ENCODE results near the gene SHC4. TPM values are rescaled to one million over a fixed set of nuclear protein-coding genes. Genes with fewer than 3 reads are reported as not detected.

Gene SHC4
- total and polyA plus RNA-seq, 2 of the 13 experiments (the other 11 are each of a cell fraction or from before 2014, with no cell fraction given) = 0.04 TPM; not detected in 1

DNA sequence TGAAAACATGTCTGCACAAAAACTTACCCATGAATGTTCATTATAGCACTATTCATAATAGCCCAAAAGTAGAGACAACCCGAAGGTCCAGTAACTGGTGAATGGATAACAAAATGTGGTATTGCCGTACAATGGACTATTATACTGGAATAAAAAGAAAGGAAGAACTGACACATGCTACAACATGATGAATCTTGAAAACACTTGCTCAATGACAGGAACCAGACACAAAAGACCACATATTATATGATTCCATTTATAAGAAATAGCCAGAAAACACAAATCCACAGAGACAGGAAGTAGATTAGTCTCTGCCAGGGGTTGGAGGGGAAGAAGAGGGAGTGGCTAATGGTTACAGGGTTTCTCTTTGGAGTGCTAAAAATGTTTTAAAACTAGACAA lies 18.3 kb downstream of the SHC4 start:
- Histone ChIP-seq H3K4me3 (replicated peaks in 1 of 3; ENCODE audit: insufficient read depth in 1 of 3, low read depth in 2 of 3, low read length in 3 of 3) (no peak overlapping the region), H3K27ac (ENCODE audit: extremely low read length, insufficient read depth, low read length) (no peak overlapping the region), H3K36me3 (replicated peaks in 1 of 2; ENCODE audit: control insufficient read depth in 1 of 2, insufficient read depth in 2 of 2, low read length in 2 of 2) (no peaks in the 10 kb centered on the region), H3K79me2 (ENCODE audit: insufficient read depth, low read length) (no peaks in the 10 kb centered on the region), H4K20me1 (ENCODE audit: insufficient read depth, low read length) (no peaks in the 10 kb centered on the region), H2AFZ (ENCODE audit: low read length) (no peak overlapping the region), H3K9ac (ENCODE audit: insufficient read depth, low read depth, low read length) (no peak overlapping the region), H3K4me1 (ENCODE audit: insufficient read depth, low read length) (no peaks in the 10 kb centered on the region), H3K4me2 (ENCODE audit: low read depth, low read length) (no peak overlapping the region), H3K9me3 (ENCODE audit: low read length) (no peaks in the 10 kb centered on the region), H3K27me3 (ENCODE audit: control insufficient read depth in 1 of 2, insufficient read depth in 2 of 2, low read length in 2 of 2) (no peaks in the 10 kb centered on the region; a peak in 1 of 5 replicates)
- no peak for DNase-seq (ENCODE audit: low spot score)
- TF ChIP-seq MTA3 (CRISPR knock-in tag; IDR thresholded peaks at IDR 0.05) = no peak
- no peak for TF ChIP-seq WIZ (CRISPR knock-in tag; IDR thresholded peaks at IDR 0.05)
- TF ChIP-seq, protein P1, sequence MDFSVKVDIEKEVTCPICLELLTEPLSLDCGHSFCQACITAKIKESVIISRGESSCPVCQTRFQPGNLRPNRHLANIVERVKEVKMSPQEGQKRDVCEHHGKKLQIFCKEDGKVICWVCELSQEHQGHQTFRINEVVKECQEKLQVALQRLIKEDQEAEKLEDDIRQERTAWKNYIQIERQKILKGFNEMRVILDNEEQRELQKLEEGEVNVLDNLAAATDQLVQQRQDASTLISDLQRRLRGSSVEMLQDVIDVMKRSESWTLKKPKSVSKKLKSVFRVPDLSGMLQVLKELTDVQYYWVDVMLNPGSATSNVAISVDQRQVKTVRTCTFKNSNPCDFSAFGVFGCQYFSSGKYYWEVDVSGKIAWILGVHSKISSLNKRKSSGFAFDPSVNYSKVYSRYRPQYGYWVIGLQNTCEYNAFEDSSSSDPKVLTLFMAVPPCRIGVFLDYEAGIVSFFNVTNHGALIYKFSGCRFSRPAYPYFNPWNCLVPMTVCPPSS (IDR thresholded peaks at IDR 0.05) = no peak
- no peak for TF ChIP-seq POGZ (CRISPR knock-in tag; IDR thresholded peaks at IDR 0.05)
- no peak for TF ChIP-seq NFATC3 (CRISPR knock-in tag; IDR thresholded peaks at IDR 0.05)
- TF ChIP-seq ZFP36 (IDR thresholded peaks at IDR 0.05; ENCODE audit: borderline replicate concordance, low read depth, low read length, partially characterized antibody) = no peak
- TF ChIP-seq, protein P2, sequence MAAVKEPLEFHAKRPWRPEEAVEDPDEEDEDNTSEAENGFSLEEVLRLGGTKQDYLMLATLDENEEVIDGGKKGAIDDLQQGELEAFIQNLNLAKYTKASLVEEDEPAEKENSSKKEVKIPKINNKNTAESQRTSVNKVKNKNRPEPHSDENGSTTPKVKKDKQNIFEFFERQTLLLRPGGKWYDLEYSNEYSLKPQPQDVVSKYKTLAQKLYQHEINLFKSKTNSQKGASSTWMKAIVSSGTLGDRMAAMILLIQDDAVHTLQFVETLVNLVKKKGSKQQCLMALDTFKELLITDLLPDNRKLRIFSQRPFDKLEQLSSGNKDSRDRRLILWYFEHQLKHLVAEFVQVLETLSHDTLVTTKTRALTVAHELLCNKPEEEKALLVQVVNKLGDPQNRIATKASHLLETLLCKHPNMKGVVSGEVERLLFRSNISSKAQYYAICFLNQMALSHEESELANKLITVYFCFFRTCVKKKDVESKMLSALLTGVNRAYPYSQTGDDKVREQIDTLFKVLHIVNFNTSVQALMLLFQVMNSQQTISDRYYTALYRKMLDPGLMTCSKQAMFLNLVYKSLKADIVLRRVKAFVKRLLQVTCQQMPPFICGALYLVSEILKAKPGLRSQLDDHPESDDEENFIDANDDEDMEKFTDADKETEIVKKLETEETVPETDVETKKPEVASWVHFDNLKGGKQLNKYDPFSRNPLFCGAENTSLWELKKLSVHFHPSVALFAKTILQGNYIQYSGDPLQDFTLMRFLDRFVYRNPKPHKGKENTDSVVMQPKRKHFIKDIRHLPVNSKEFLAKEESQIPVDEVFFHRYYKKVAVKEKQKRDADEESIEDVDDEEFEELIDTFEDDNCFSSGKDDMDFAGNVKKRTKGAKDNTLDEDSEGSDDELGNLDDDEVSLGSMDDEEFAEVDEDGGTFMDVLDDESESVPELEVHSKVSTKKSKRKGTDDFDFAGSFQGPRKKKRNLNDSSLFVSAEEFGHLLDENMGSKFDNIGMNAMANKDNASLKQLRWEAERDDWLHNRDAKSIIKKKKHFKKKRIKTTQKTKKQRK (IDR thresholded peaks at IDR 0.05; ENCODE audit: low read length) = no peak
- TF ChIP-seq ZNF878 (CRISPR knock-in tag; IDR thresholded peaks at IDR 0.05) = no peak
- TF ChIP-seq, protein P3, sequence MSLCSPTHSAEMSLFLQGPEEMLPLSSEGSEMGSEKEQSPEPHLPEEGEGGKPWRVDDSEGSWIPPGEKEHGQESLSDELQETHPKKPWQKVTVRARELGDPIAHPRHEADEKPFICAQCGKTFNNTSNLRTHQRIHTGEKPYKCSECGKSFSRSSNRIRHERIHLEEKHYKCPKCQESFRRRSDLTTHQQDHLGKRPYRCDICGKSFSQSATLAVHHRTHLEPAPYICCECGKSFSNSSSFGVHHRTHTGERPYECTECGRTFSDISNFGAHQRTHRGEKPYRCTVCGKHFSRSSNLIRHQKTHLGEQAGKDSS (CRISPR knock-in tag; IDR thresholded peaks at IDR 0.05; ENCODE audit: borderline replicate concordance, low read depth) = no peak
- TF ChIP-seq SIN3A (IDR thresholded peaks at IDR 0.05; ENCODE audit: borderline replicate concordance, low read depth, low read length) = no peak
- no peak for TF ChIP-seq ZNF678 (CRISPR knock-in tag; IDR thresholded peaks at IDR 0.05)
- TF ChIP-seq SRSF1 (optimal IDR thresholded peaks at IDR 0.05; ENCODE audit: low read depth, low read length) = no peak
- no peak for TF ChIP-seq ZNF337 (CRISPR knock-in tag; IDR thresholded peaks at IDR 0.05; ENCODE audit: borderline replicate concordance, low read depth)
- TF ChIP-seq, protein P4, sequence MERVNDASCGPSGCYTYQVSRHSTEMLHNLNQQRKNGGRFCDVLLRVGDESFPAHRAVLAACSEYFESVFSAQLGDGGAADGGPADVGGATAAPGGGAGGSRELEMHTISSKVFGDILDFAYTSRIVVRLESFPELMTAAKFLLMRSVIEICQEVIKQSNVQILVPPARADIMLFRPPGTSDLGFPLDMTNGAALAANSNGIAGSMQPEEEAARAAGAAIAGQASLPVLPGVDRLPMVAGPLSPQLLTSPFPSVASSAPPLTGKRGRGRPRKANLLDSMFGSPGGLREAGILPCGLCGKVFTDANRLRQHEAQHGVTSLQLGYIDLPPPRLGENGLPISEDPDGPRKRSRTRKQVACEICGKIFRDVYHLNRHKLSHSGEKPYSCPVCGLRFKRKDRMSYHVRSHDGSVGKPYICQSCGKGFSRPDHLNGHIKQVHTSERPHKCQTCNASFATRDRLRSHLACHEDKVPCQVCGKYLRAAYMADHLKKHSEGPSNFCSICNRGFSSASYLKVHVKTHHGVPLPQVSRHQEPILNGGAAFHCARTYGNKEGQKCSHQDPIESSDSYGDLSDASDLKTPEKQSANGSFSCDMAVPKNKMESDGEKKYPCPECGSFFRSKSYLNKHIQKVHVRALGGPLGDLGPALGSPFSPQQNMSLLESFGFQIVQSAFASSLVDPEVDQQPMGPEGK (CRISPR knock-in tag; IDR thresholded peaks at IDR 0.05) = no peak
- TF ChIP-seq CEBPB (IDR thresholded peaks at IDR 0.05; ENCODE audit: borderline replicate concordance, low read depth, low read length) = no peak
- TF ChIP-seq SRSF9 (IDR thresholded peaks at IDR 0.05; ENCODE audit: borderline replicate concordance, insufficient read depth, low read depth, low read length, poor library complexity, severe bottlenecking) = no peak
- intact Hi-C loops (cut with micrococcal nuclease; ENCODE audit: unreplicated experiment) (no loop called here), in situ Hi-C loops (cut with HindIII; ENCODE audit: extremely low pct_ligation_motif_present, low pct_unique_long_range_greater_than_20kb) (no loop called here)
- CTCF ChIA-PET (ENCODE audit: low intra/inter-chr PET ratio, low total read pairs) = no interaction called here
- ATAC-seq = no peak
- POLR2A ChIA-PET = no interaction called here
- BruUV-seq (replicated peaks) = no TSS peak
- FAIRE-seq = no peak
- 32% methylated on average over 2 of the region's 2 CpGs for WGBS (ENCODE audit: low lambda C conversion rate)
